Mammary epithelial cell (primary cell): ENCODE data around the gene AQP12B.
"Not testable (repeated sequence)": the region's sequence is repeated elsewhere in the genome, so short reads cannot be mapped to it uniquely, and the experiment has no call there.

ENCODE experiments used
- CTCF ChIP-seq, 2 donors: IDR thresholded peaks in 1 of 2; conservative IDR thresholded peaks in 1 of 2; 2 replicates each; pipeline ENCODE4 v1.5.1; 2011 to 2012; ENCODE audit warnings: inconsistent platforms in 2 of 2, low read length in 2 of 2, mild to moderate bottlenecking in 2 of 2, control low read depth in 1 of 2, low read depth in 1 of 2; ENCODE audit not compliant: insufficient read depth in 1 of 2; ENCODE audit errors: extremely low read depth in 1 of 2
- EZH2 ChIP-seq: IDR thresholded peaks from 2 replicates; pipeline ENCODE4 v1.6.1; 2012; ENCODE audit warnings: low read length, inconsistent platforms, borderline replicate concordance

- not testable (repeated sequence) for TF ChIP-seq CTCF (conservative IDR thresholded peaks at IDR 0.05 in 1 of 2, IDR thresholded peaks at IDR 0.05 in 1 of 2; ENCODE audit: extremely low read depth in 1 of 2, insufficient read depth in 1 of 2, low read depth in 1 of 2, low read length in 2 of 2); EZH2
Observed at GRCh38 chr2:240678043-240678442, 4.6 kb downstream of the AQP12B start.
